Heart right ventricle (tissue), 16 donors: ENCODE data around the gene TRIP13. TPM values are rescaled to one million over a fixed set of nuclear protein-coding genes. Genes with fewer than 3 reads are reported as not detected.

Experiments used
- ATAC-seq, 8 donors: fragments of 200-7000 bp; cut with Tn5 transposase; one replicate each; pipeline ENCODE4 v1.9.1; 2020; ENCODE audit warnings: mild to moderate bottlenecking in 8 of 8, moderate library complexity in 8 of 8, moderate number of reproducible peaks in 1 of 8
- DNase-seq, 2 donors: peaks; one replicate each; pipeline ENCODE4 v3.0.0-alpha.2; 2020
- H3K27ac ChIP-seq, 10 donors: fragments of 200-600 bp; sonication (generic) in 2 of 10; one replicate each; pipeline versions ENCODE4 v1.5.0 to v1.8.0; 2020 to 2022; ENCODE audit warnings: mild to moderate bottlenecking in 3 of 10
- H3K27me3 ChIP-seq, 7 donors: fragments of 200-600 bp; one replicate each; pipeline ENCODE4 v1.8.0; 2021 to 2022; ENCODE audit warnings: mild to moderate bottlenecking in 2 of 7
- H3K36me3 ChIP-seq, 9 donors: fragments of 200-600 bp; sonication (generic) in 1 of 9; one replicate each; pipeline versions ENCODE4 v1.5.0 to v1.8.0; 2020 to 2022; ENCODE audit warnings: mild to moderate bottlenecking in 2 of 9
- H3K4me1 ChIP-seq, 9 donors: fragments of 200-600 bp; sonication (generic) in 1 of 9; one replicate each; pipeline versions ENCODE4 v1.5.0 to v1.8.0; 2020 to 2022; ENCODE audit warnings: mild to moderate bottlenecking in 4 of 9
- H3K4me3 ChIP-seq, 10 donors: fragments of 200-600 bp; sonication (generic) in 2 of 10; one replicate each; pipeline versions ENCODE4 v1.5.0 to v1.8.0; 2020 to 2022; ENCODE audit warnings: mild to moderate bottlenecking in 7 of 10, moderate library complexity in 2 of 10
- H3K9me3 ChIP-seq, 11 donors: fragments of 200-600 bp in 10 of 11; sonication (generic) in 2 of 11; one replicate each; pipeline versions ENCODE4 v1.5.0 to v1.8.0; 2013 to 2022; ENCODE audit warnings: mild to moderate bottlenecking in 2 of 11, control low read depth in 1 of 11, moderate library complexity in 1 of 11
- CTCF ChIP-seq, 9 donors: fragments of 200-600 bp; sonication (generic) in 2 of 9; IDR thresholded peaks; one replicate each; pipeline versions ENCODE4 v1.5.0 to v1.8.0; 2021 to 2022; ENCODE audit warnings: antibody characterized with exemption in 9 of 9, mild to moderate bottlenecking in 5 of 9, moderate library complexity in 1 of 9
- whole genome bisulfite sequencing, 2 donors: extraction: QIAGEN DNeasy Blood & Tissue Kit; methylation state at CpG; one replicate each; pipeline ENCODE4 v1.1.7; 2013; ENCODE audit warnings: inconsistent platforms in 1 of 2; 5-methylcytosine and 5-hydroxymethylcytosine counted together
- intact Hi-C, 10 donors: fragments of 100-400 bp; cut with DNase I; formaldehyde crosslinking; loops; one replicate each; pipeline versions ENCODE4 v1.11.1 to v1.14.2; 2022
- polyA plus RNA-seq, 2 donors: library from polyadenylated mRNA; stranded (reverse); fragments of 200-250 nt; gene quantifications; one replicate each; pipeline ENCODE4 v1.2.3, GENCODE V29; 2013
- total RNA-seq, 10 donors: library from RNA; stranded (reverse); fragmentation: NEBNext Ultra II Directional in 3 of 10; extraction: Animal tissue kit (Norgen Biotek cat#: 25700) in 3 of 10; gene quantifications; one replicate each; pipeline versions ENCODE4 v1.2.1 to v1.2.4, GENCODE V29; 2021 to 2023
- donor health status: Arrhythmogenic right ventricular cardiomyopathy.
- donor health status: ischemic (EF 13 %, LVEDD 7.1; RV severe dilation, severe dysfunction).
- donor health status: healthy with polysubstance abuse.
- donor health status: DM: no; HTN: yes; CAD: no.
- donor health status: DM: no; HTN: no; CAD: no.
- donor health status: ischemic (EF 25% LVEDD 6.9; RV normal size, moderate dysfunction).
- donor health status: ischemic (EF 25% LVEDD 5.7; RV mildly dilated, moderate dysfunction).
- donor health status: healthy.
- donor health status: DM: yes; HTN: yes; CAD: no.
- donor health status: Ischemic cardiomyopathy.
- donor health status: ischemic (EF 35%, LVEDD 5.7; RV mildly dilated, moderate dysfunction).
- donor health status: nonischemic (EF 11% LVEDD 7.7; RV severe dilation, severe dysfunction).
- donor health status: DM: yes; HTN: yes; CAD: no.
- donor health status: PGD.
- donor health status: ischemic (EF 29% LVEDD 5.4; RV normal size, mild dysfunction).
- donor health status: nonischemic (EF 23%, LVEDD 6.1; RV moderate dilation, normal function).

TRIP13 gene
- total and polyA plus RNA-seq, 12 donors, result 0.22 to 2.8 (median 0.86) TPM; not detected in 1

DNA sequence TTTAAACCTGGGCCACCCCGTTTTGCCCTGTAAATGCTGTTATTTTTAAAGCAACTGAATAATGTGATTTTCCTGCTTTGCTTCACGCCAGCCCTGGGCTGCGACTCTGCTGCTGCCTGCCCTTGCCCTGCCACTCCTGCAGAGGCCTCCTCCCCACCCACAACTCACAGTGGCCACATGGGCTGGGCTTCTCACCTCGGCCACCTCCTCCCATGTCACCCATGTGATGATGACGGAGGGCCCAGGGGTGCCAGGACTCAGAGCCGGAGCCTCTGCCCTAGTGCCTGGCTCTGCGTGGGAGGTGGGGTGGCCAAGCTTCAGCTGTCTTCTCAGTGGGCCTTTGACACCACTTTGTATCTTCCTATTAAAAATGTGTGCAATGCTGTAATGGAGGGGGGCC, 67.9 kb downstream of the TRIP13 start:
- peak in 1 of 2 donors; percentile 8 for DNase-seq
- Histone ChIP-seq H3K27ac (no peak overlapping the region), H3K9me3 (no peaks in the 10 kb centered on the region), H3K4me3 (no peak overlapping the region), H3K27me3 (peaks cover 0 to 26% (median 11%) of the 10 kb centered on the region in 7 donors), H3K36me3 (no peaks in the 10 kb centered on the region), H3K4me1 (peaks cover 4 to 50% (median 27%) of the 10 kb centered on the region in 9 donors)
- no peak for ATAC-seq
- 64 to 70% methylated on average over 7 of the region's 7 CpGs for WGBS, 2 donors
- intact Hi-C loops, result no loop called here
- no peak for TF ChIP-seq CTCF (IDR thresholded peaks at IDR 0.05)

DNA sequence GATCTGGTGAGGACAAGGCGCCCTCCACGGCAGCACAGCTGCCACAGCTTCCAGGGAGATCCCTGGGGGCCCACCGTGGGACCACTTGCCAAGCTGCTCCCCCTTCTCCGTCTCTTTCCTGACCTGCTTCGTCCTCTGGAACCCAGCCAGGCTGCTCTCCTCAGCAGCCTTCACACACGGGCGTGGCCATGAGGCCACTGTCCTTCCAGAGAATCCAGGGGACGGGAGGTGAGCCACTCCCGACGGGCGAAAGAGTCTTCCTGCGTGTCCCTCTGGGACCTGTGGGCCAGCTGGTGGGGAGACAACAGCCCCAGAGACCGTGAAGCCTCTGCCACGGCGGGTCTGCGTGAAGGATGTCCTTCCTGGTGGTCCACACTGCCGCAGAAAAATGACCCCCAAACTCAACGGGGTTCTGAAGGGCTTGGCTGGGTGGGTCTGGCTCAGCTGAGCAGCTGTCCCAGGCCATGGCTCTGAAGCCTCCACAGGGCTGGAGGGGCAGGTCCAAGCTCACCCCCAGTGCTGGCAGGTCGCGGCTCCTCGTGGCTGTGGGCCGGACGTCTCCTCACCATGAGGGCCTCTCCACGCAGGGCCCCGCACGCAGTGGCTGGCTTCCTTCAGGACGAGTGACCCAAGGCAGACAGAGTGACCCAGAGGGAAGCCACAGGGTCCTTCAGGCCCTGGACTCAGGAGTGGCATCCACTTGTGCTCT, 68.5 kb downstream of the TRIP13 start:
- 54 to 59% methylated on average over 27 of the region's 27 CpGs for WGBS, 2 donors
- ATAC-seq (no peak), DNase-seq (peak in 1 of 2 donors; percentile 17)
- Histone ChIP-seq H3K27me3 (peaks cover 0 to 21% (median 10%) of the 10 kb centered on the region in 7 donors), H3K4me1 (peaks cover 4 to 47% (median 27%) of the 10 kb centered on the region in 9 donors), H3K27ac (no peak overlapping the region), H3K4me3 (no peak overlapping the region), H3K9me3 (no peaks in the 10 kb centered on the region), H3K36me3 (no peaks in the 10 kb centered on the region)
- intact Hi-C loops, result no loop called here
- TF ChIP-seq CTCF (IDR thresholded peaks at IDR 0.05), result no peak

DNA sequence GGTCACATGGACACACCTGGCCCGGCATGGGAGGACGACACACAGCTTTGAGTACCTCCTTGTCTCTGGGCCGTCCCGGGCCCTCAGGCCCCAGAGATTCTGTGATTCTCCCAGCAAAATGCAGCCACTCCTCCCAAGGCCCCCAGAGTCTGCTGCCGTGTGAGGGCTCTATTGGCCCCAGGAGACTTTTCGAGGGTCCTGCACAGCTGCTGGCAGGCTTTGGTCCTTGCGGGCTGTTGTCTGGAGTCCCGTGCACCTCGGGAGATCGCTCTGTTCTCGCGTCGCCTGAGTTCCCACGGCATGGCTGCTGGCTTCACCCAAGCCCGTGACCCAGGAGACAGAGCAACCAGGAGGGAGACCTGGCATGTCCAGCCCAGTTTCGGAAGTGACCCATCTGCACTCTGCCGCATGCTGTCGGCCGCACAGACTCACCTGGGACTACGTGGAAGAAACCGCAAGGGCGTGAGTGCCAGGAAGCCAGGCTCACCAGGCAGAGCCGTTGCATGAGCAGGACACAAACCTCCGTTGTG, 69.1 kb downstream of the TRIP13 start:
- no peak for ATAC-seq

GRCh38 chr5:962386-962785, 69.7 kb downstream of the TRIP13 start:
- intact Hi-C loops, result no loop called here
- TF ChIP-seq CTCF (IDR thresholded peaks at IDR 0.05), result no peak
- H3K27ac ChIP-seq, result no peak overlapping the region
- H3K36me3 ChIP-seq, result no peaks in the 10 kb centered on the region
- ATAC-seq (no peak), DNase-seq (no peak)
- H3K9me3 ChIP-seq, result no peaks in the 10 kb centered on the region
- no peak overlapping the region for H3K4me3 ChIP-seq
- H3K27me3 ChIP-seq, result peaks cover 0 to 21% (median 14%) of the 10 kb centered on the region in 7 donors
- H3K4me1 ChIP-seq, result peaks cover 4 to 36% (median 16%) of the 10 kb centered on the region in 9 donors
- 94 to 96% methylated on average over 15 of the region's 15 CpGs for WGBS, 2 donors

More for the DNA sequence above, 69.1 kb downstream of the TRIP13 start:
- intact Hi-C loops, result no loop called here
- WGBS, 2 donors, result 92 to 94% methylated on average over 24 of the region's 24 CpGs
- Histone ChIP-seq H3K9me3 (no peaks in the 10 kb centered on the region), H3K27ac (no peak overlapping the region), H3K36me3 (no peaks in the 10 kb centered on the region), H3K27me3 (peaks cover 0 to 22% (median 12%) of the 10 kb centered on the region in 7 donors), H3K4me1 (peaks cover 4 to 42% (median 22%) of the 10 kb centered on the region in 9 donors), H3K4me3 (no peak overlapping the region)
- TF ChIP-seq CTCF (IDR thresholded peaks at IDR 0.05), result no peak
- DNase-seq, result no peak
